HepG2 (cell line): ENCODE measurements around the gene SLC50A1. TPM values are rescaled to one million over a fixed set of nuclear protein-coding genes. Genes with fewer than 3 reads are reported as not detected.

Experiments used
- AGO1 ChIP-seq: fragments of 200-400 bp; formaldehyde crosslinking; IDR thresholded peaks from 2 replicates; pipeline ENCODE4 v1.6.1; 2017; ENCODE audit warnings: mild to moderate bottlenecking, low read depth, low read length, moderate library complexity; ENCODE audit not compliant: poor library complexity, severe bottlenecking
- CENPX ChIP-seq: sonication (generic); formaldehyde crosslinking; IDR thresholded peaks from 2 replicates; pipeline ENCODE4 v1.9.0; 2021; ENCODE audit warnings: mild to moderate bottlenecking, missing genetic modification reagents, moderate library complexity
- ELF1 ChIP-seq: sonication (generic); formaldehyde crosslinking; IDR thresholded peaks from 2 replicates; pipeline ENCODE4 v1.4.0; 2020; ENCODE audit warnings: missing genetic modification reagents
- HCFC1 ChIP-seq: fragments of 150-350 bp; IDR thresholded peaks from 2 replicates; pipeline ENCODE4 v1.6.1; 2014; ENCODE audit warnings: low read depth, low read length
- HNRNPLL ChIP-seq: fragments of 200-400 bp; formaldehyde crosslinking; IDR thresholded peaks from 2 replicates; pipeline ENCODE4 v1.6.1; 2017; ENCODE audit warnings: mild to moderate bottlenecking, low read depth, low read length; ENCODE audit not compliant: poor library complexity, severe bottlenecking
- MAFF ChIP-seq: IDR thresholded peaks from 2 replicates; pipeline ENCODE4 v1.6.1; 2011; ENCODE audit warnings: low read depth, low read length, improper control_type of control experiment
- MEIS1 ChIP-seq: sonication (generic); formaldehyde crosslinking; IDR thresholded peaks from 2 replicates; pipeline ENCODE4 v1.9.0; 2021; ENCODE audit warnings: mild to moderate bottlenecking, missing genetic modification reagents, moderate library complexity, borderline replicate concordance
- MTF2 ChIP-seq: sonication (generic); formaldehyde crosslinking; IDR thresholded peaks from 2 replicates; pipeline ENCODE4 v1.5.0; 2020; ENCODE audit warnings: missing genetic modification reagents, borderline replicate concordance
- NCOA5 ChIP-seq: sonication (generic); formaldehyde crosslinking; IDR thresholded peaks from 2 replicates; pipeline ENCODE4 v1.4.0; 2020; ENCODE audit warnings: missing genetic modification reagents
- NR2F1 ChIP-seq, 2 experiments: fragments of 450-650 bp in 1 of 2; formaldehyde crosslinking in 1 of 2; IDR thresholded peaks; 2 replicates each; pipeline versions ENCODE4 v1.5.0 to v1.6.1; 2016 to 2020; ENCODE audit warnings: mild to moderate bottlenecking in 1 of 2, missing compliant biosample characterization in 1 of 2, missing genetic modification reagents in 1 of 2, moderate library complexity in 1 of 2
- POLR2AphosphoS5 ChIP-seq: IDR thresholded peaks from 2 replicates; pipeline ENCODE4 v1.6.1; 2012; ENCODE audit warnings: low read depth, low read length
- RFXAP ChIP-seq: sonication (generic); formaldehyde crosslinking; IDR thresholded peaks from 2 replicates; pipeline ENCODE4 v1.4.0; 2020; ENCODE audit warnings: missing genetic modification reagents, borderline replicate concordance
- ZBTB43 ChIP-seq: sonication (generic); formaldehyde crosslinking; conservative IDR thresholded peaks from 2 replicates; pipeline ENCODE4 v1.4.0; 2020; ENCODE audit warnings: missing genetic modification reagents
- ZNF775 ChIP-seq: sonication (generic); formaldehyde crosslinking; IDR thresholded peaks from 2 replicates; pipeline ENCODE4 v1.4.0; 2020; ENCODE audit warnings: missing genetic modification reagents, mild to moderate bottlenecking, moderate library complexity, borderline replicate concordance
- ZNF83 ChIP-seq: sonication (generic); formaldehyde crosslinking; IDR thresholded peaks from 2 replicates; pipeline ENCODE4 v1.4.0; 2020; ENCODE audit warnings: missing genetic modification reagents, mild to moderate bottlenecking, borderline replicate concordance
- polyA plus RNA-seq, 8 experiments: library from polyadenylated mRNA; depleted of rRNA in 3 of 8; stranded (reverse) in 7 of 8; unstranded in 1 of 8; fragments of >200 nt; fragmentation: Illumina TruSeq in 4 of 8; extraction: Trizol in 4 of 8; gene quantifications; 2 replicates each; pipeline versions ENCODE4 v1.2.1 to v1.2.3, GENCODE V29; 2011 to 2016; ENCODE audit warnings: low read depth in 4 of 8, missing spikeins in 1 of 8, mixed read lengths in 1 of 8; ENCODE audit not compliant: insufficient read depth in 1 of 8
- total RNA-seq, 5 experiments: library from RNA; depleted of rRNA; stranded (reverse); fragments of >200 nt; fragmentation: Illumina TruSeq; extraction: Trizol; gene quantifications; 2 replicates each; pipeline ENCODE4 v1.2.3, GENCODE V29; 2016; ENCODE audit warnings: low read depth in 1 of 5
- TF ChIP-seq, protein P1 (sequence below): sonication (generic); formaldehyde crosslinking; IDR thresholded peaks from 2 replicates; pipeline ENCODE4 v1.4.0; 2020; ENCODE audit warnings: missing genetic modification reagents, borderline replicate concordance
- TF ChIP-seq, protein P2 (sequence below): IDR thresholded peaks from 2 replicates; pipeline ENCODE4 v1.6.1; 2016; ENCODE audit warnings: missing compliant biosample characterization, missing genetic modification reagents, borderline replicate concordance
- TF ChIP-seq, protein P3 (sequence below): sonication (generic); formaldehyde crosslinking; IDR thresholded peaks from 2 replicates; pipeline ENCODE4 v1.8.0; 2023; ENCODE audit warnings: mild to moderate bottlenecking, missing genetic modification reagents
- TF ChIP-seq, protein P4 (sequence below): sonication (generic); formaldehyde crosslinking; IDR thresholded peaks from 2 replicates; pipeline ENCODE4 v1.8.1; 2023; ENCODE audit warnings: mild to moderate bottlenecking, missing genetic modification reagents

Gene SLC50A1
- total and polyA plus RNA-seq, 2 of the 13 experiments (the other 11 are each of a cell fraction or from before 2014, with no cell fraction given), result 22.5 to 46.8 TPM

GRCh38 chr1:155172732-155173477, 37.3 kb downstream of the SLC50A1 start, which contains the start of gene KRTCAP2 (continued):
- TF ChIP-seq HCFC1, result peak; percentile 53; the same call in 1 of the 2 replicates
- TF ChIP-seq, protein P1, sequence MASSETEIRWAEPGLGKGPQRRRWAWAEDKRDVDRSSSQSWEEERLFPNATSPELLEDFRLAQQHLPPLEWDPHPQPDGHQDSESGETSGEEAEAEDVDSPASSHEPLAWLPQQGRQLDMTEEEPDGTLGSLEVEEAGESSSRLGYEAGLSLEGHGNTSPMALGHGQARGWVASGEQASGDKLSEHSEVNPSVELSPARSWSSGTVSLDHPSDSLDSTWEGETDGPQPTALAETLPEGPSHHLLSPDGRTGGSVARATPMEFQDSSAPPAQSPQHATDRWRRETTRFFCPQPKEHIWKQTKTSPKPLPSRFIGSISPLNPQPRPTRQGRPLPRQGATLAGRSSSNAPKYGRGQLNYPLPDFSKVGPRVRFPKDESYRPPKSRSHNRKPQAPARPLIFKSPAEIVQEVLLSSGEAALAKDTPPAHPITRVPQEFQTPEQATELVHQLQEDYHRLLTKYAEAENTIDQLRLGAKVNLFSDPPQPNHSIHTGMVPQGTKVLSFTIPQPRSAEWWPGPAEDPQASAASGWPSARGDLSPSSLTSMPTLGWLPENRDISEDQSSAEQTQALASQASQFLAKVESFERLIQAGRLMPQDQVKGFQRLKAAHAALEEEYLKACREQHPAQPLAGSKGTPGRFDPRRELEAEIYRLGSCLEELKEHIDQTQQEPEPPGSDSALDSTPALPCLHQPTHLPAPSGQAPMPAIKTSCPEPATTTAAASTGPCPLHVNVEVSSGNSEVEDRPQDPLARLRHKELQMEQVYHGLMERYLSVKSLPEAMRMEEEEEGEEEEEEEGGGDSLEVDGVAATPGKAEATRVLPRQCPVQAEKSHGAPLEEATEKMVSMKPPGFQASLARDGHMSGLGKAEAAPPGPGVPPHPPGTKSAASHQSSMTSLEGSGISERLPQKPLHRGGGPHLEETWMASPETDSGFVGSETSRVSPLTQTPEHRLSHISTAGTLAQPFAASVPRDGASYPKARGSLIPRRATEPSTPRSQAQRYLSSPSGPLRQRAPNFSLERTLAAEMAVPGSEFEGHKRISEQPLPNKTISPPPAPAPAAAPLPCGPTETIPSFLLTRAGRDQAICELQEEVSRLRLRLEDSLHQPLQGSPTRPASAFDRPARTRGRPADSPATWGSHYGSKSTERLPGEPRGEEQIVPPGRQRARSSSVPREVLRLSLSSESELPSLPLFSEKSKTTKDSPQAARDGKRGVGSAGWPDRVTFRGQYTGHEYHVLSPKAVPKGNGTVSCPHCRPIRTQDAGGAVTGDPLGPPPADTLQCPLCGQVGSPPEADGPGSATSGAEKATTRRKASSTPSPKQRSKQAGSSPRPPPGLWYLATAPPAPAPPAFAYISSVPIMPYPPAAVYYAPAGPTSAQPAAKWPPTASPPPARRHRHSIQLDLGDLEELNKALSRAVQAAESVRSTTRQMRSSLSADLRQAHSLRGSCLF (CRISPR knock-in tag), result no peak
- TF ChIP-seq, protein P2, sequence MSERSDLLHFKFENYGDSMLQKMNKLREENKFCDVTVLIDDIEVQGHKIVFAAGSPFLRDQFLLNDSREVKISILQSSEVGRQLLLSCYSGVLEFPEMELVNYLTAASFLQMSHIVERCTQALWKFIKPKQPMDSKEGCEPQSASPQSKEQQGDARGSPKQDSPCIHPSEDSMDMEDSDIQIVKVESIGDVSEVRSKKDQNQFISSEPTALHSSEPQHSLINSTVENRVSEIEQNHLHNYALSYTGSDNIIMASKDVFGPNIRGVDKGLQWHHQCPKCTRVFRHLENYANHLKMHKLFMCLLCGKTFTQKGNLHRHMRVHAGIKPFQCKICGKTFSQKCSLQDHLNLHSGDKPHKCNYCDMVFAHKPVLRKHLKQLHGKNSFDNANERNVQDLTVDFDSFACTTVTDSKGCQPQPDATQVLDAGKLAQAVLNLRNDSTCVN (CRISPR knock-in tag), result peak; percentile 56; the same call in 1 of the 2 replicates
- TF ChIP-seq, protein P3, sequence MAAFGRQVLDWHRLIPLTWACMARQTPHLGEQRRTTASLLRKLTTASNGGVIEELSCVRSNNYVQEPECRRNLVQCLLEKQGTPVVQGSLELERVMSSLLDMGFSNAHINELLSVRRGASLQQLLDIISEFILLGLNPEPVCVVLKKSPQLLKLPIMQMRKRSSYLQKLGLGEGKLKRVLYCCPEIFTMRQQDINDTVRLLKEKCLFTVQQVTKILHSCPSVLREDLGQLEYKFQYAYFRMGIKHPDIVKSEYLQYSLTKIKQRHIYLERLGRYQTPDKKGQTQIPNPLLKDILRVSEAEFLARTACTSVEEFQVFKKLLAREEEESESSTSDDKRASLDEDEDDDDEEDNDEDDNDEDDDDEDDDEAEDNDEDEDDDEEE, result peak; percentile 97
- TF ChIP-seq MTF2, result 0 out of 2 replicates have a peak, but pooled peaks have one; percentile 23
- 0 out of 2 replicates have a peak, but pooled peaks have one; percentile 62 for TF ChIP-seq ZBTB43 (CRISPR knock-in tag)
- no peak for TF ChIP-seq CENPX (CRISPR knock-in tag)
- peak; percentile 86 for TF ChIP-seq POLR2AphosphoS5
- peak; percentile 90 for TF ChIP-seq AGO1
- no peak for TF ChIP-seq MAFF
- TF ChIP-seq, protein P4, sequence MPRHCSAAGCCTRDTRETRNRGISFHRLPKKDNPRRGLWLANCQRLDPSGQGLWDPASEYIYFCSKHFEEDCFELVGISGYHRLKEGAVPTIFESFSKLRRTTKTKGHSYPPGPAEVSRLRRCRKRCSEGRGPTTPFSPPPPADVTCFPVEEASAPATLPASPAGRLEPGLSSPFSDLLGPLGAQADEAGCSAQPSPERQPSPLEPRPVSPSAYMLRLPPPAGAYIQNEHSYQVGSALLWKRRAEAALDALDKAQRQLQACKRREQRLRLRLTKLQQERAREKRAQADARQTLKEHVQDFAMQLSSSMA, result peak; percentile 85; the same call in 1 of the 2 replicates
- TF ChIP-seq ZNF775 (CRISPR knock-in tag), result no peak
- TF ChIP-seq HNRNPLL, result peak; percentile 25
- TF ChIP-seq ELF1 (CRISPR knock-in tag), result peak; percentile 82
- no peak for TF ChIP-seq NR2F1 (CRISPR knock-in tag; IDR thresholded peaks at IDR 0.05)
- TF ChIP-seq NCOA5 (CRISPR knock-in tag), result no peak
- peak; percentile 56 for TF ChIP-seq RFXAP
- no peak for TF ChIP-seq MEIS1 (CRISPR knock-in tag)
- TF ChIP-seq ZNF83 (CRISPR knock-in tag), result 0 out of 2 replicates have a peak, but pooled peaks have one; percentile 9
